Nephron progenitor cell (in vitro differentiated cells): ENCODE measurements around the gene SMC6.

Experiments
- DNase-seq: peaks from one replicate; pipeline ENCODE4 v3.0.0; 2021
- H3K27ac Mint-ChIP-seq: 2 replicates; pipeline ENCODE4 v1.8.0; 2021; ENCODE audit warnings: mild to moderate bottlenecking, moderate library complexity, mixed read lengths
- H3K27me3 Mint-ChIP-seq: 2 replicates; pipeline ENCODE4 v1.8.0; 2021; ENCODE audit warnings: mild to moderate bottlenecking, low read depth, mixed read lengths; ENCODE audit not compliant: poor library complexity
- H3K36me3 Mint-ChIP-seq: 2 replicates; pipeline ENCODE4 v1.8.0; 2021; ENCODE audit warnings: low read depth, mixed read lengths
- H3K4me1 Mint-ChIP-seq: 2 replicates; pipeline ENCODE4 v1.8.0; 2021; ENCODE audit warnings: mixed read lengths
- H3K4me3 Mint-ChIP-seq: 2 replicates; pipeline ENCODE4 v1.8.0; 2021; ENCODE audit warnings: mild to moderate bottlenecking, moderate library complexity, mixed read lengths
- H3K9me3 Mint-ChIP-seq: 2 replicates; pipeline ENCODE4 v1.8.0; 2021; ENCODE audit warnings: mild to moderate bottlenecking, moderate library complexity, mixed read lengths
- CTCF ChIP-seq: fragments of 200-600 bp; sonication (generic); IDR thresholded peaks from 2 replicates; pipeline ENCODE4 v1.5.0; 2021; ENCODE audit warnings: antibody characterized with exemption

The SMC6 gene

GRCh38 chr2:17791121-17791816, 37.7 kb upstream of the SMC6 start:
- DNase-seq: no peak
- Mint-ChIP-seq H3K4me1 (peaks cover 70% of the 10 kb centered on the region), H3K36me3 (no peaks in the 10 kb centered on the region), H3K4me3 (peak overlapping the region; percentile 7), H3K27ac (no peak overlapping the region), H3K27me3 (peaks cover 7% of the 10 kb centered on the region), H3K9me3 (no peaks in the 10 kb centered on the region)
- TF ChIP-seq CTCF: no peak

GRCh38 chr2:17790536-17790935, 36.9 kb upstream of the SMC6 start:
- Mint-ChIP-seq H3K4me1 (peaks cover 67% of the 10 kb centered on the region), H3K27ac (no peak overlapping the region), H3K4me3 (no peak overlapping the region), H3K36me3 (peaks cover 3% of the 10 kb centered on the region), H3K9me3 (no peaks in the 10 kb centered on the region), H3K27me3 (peaks cover 7% of the 10 kb centered on the region)
- no peak for TF ChIP-seq CTCF
- DNase-seq: no peak

GRCh38 chr2:17788773-17789172, 35.2 kb upstream of the SMC6 start:
- no peak for DNase-seq
- Mint-ChIP-seq H3K9me3 (no peaks in the 10 kb centered on the region), H3K36me3 (peaks cover 11% of the 10 kb centered on the region), H3K4me1 (peaks cover 50% of the 10 kb centered on the region), H3K27me3 (peaks cover 6% of the 10 kb centered on the region), H3K27ac (no peak overlapping the region), H3K4me3 (no peak overlapping the region)
- no peak for TF ChIP-seq CTCF

- no peak for DNase-seq
- Mint-ChIP-seq H3K27me3 (no peaks in the 10 kb centered on the region), H3K36me3 (peaks cover 31% of the 10 kb centered on the region), H3K4me3 (no peak overlapping the region), H3K4me1 (peaks cover 29% of the 10 kb centered on the region), H3K9me3 (no peaks in the 10 kb centered on the region), H3K27ac (peak overlapping the region; percentile 73)
- TF ChIP-seq CTCF: no peak
Observed at GRCh38 chr2:17786727-17787126, 33.1 kb upstream of the SMC6 start.

- no peak overlapping the region for H3K27ac Mint-ChIP-seq
- TF ChIP-seq CTCF: no peak
Observed at GRCh38 chr2:17781482-17781881, 27.9 kb upstream of the SMC6 start.

GRCh38 chr2:17780546-17780945, 26.9 kb upstream of the SMC6 start:
- no peaks in the 10 kb centered on the region for H3K9me3 Mint-ChIP-seq
- peaks cover 73% of the 10 kb centered on the region for H3K36me3 Mint-ChIP-seq
- H3K27me3 Mint-ChIP-seq: no peaks in the 10 kb centered on the region
- no peaks in the 10 kb centered on the region for H3K4me1 Mint-ChIP-seq
- no peak for DNase-seq
- H3K4me3 Mint-ChIP-seq: no peak overlapping the region
- H3K27ac Mint-ChIP-seq: no peak overlapping the region
- no peak for TF ChIP-seq CTCF

More at GRCh38 chr2:17781482-17781881, 27.9 kb upstream of the SMC6 start:
- Mint-ChIP-seq H3K27me3 (no peaks in the 10 kb centered on the region), H3K36me3 (peaks cover 69% of the 10 kb centered on the region), H3K4me3 (no peak overlapping the region), H3K9me3 (no peaks in the 10 kb centered on the region), H3K4me1 (no peaks in the 10 kb centered on the region)
- no peak for DNase-seq
